ENCODE data around the gene MIER1. TPM values are rescaled to one million over a fixed set of nuclear protein-coding genes. Genes with fewer than 3 reads are reported as not detected.

MIER1 gene
- total RNA-seq, 1 experiment from 2014 or later = 33.7 TPM

GRCh38 chr1:66980745-66981367 lies 56.1 kb downstream of the MIER1 start:
- intact Hi-C loops (cut with micrococcal nuclease; ENCODE audit: unreplicated experiment) = no loop called here
- H3K36me3 ChIP-seq (ENCODE audit: control insufficient read depth, insufficient read depth, low read length) = peaks cover 65% of the 10 kb centered on the region

GRCh38 chr1:66981679-66982078 lies 56.9 kb downstream of the MIER1 start:
- no TSS peak for BruUV-seq (replicated peaks)
- Histone ChIP-seq H3K27me3 (ENCODE audit: control insufficient read depth, insufficient read depth, low read length) (no peaks in the 10 kb centered on the region), H3K36me3 (ENCODE audit: control insufficient read depth, insufficient read depth, low read length) (peaks cover 66% of the 10 kb centered on the region), H3K4me1 (ENCODE audit: control insufficient read depth, insufficient read depth, low read length) (peaks cover 9% of the 10 kb centered on the region; the same call in 1 of the 2 replicates), H3K4me3 (ENCODE audit: low read depth in 2 of 2, low read length in 2 of 2) (no peak overlapping the region; a peak in 1 of 4 replicates), H3K27ac (ENCODE audit: low read length) (no peak overlapping the region; the same call in 1 of the 2 replicates), H3K9me3 (ENCODE audit: control insufficient read depth, insufficient read depth, low read depth, low read length) (no peaks in the 10 kb centered on the region)
- in situ Hi-C loops (cut with HindIII; ENCODE audit: low pct_unique_long_range_greater_than_20kb, low sequenced_read_pairs) (no loop called here), intact Hi-C loops (cut with micrococcal nuclease; ENCODE audit: unreplicated experiment) (no loop called here)
- ATAC-seq = no peak
- ChIA-PET CTCF (interaction anchor here (0.6 kb wide), 1 partner anchor 267 kb away, joined by 8 read pairs; no protein-coding TSS in a partner anchor), POLR2A (no interaction called here)
- no peak for DNase-seq (ENCODE audit: low read depth, low spot score)
- TF ChIP-seq TCF7L2 (IDR thresholded peaks at IDR 0.05; ENCODE audit: low read depth, low read length) (no peak), REST (IDR thresholded peaks at IDR 0.05; ENCODE audit: insufficient read depth in 1 of 2, low read depth in 2 of 2, low read length in 1 of 2) (no peak), CTCF (IDR thresholded peaks at IDR 0.05) (no peak), POLR2AphosphoS5 (IDR thresholded peaks at IDR 0.05; ENCODE audit: low read depth, low read length) (no peak), SIN3A (IDR thresholded peaks at IDR 0.05; ENCODE audit: borderline replicate concordance, insufficient read depth, low read depth, low read length) (no peak)

More at GRCh38 chr1:66980745-66981367, 56.1 kb downstream of the MIER1 start:
- DNase-seq (ENCODE audit: low read depth, low spot score) (no peak), ATAC-seq (no peak)
- no TSS peak for BruUV-seq (replicated peaks)
- H3K4me1 ChIP-seq (ENCODE audit: control insufficient read depth, insufficient read depth, low read length) = peaks cover 9% of the 10 kb centered on the region; the same call in 1 of the 2 replicates
- TF ChIP-seq CTCF (IDR thresholded peaks at IDR 0.05) (no peak), SIN3A (IDR thresholded peaks at IDR 0.05; ENCODE audit: borderline replicate concordance, insufficient read depth, low read depth, low read length) (no peak), TCF7L2 (IDR thresholded peaks at IDR 0.05; ENCODE audit: low read depth, low read length) (no peak), REST (IDR thresholded peaks at IDR 0.05; ENCODE audit: insufficient read depth in 1 of 2, low read depth in 2 of 2, low read length in 1 of 2) (no peak), POLR2AphosphoS5 (IDR thresholded peaks at IDR 0.05; ENCODE audit: low read depth, low read length) (no peak)
- no peak overlapping the region; the same call in 1 of the 2 replicates for H3K27ac ChIP-seq (ENCODE audit: low read length)
- no peaks in the 10 kb centered on the region for H3K9me3 ChIP-seq (ENCODE audit: control insufficient read depth, insufficient read depth, low read depth, low read length)
- in situ Hi-C loops (cut with HindIII; ENCODE audit: low pct_unique_long_range_greater_than_20kb, low sequenced_read_pairs) = no loop called here
- no peak overlapping the region for H3K4me3 ChIP-seq (ENCODE audit: low read depth in 2 of 2, low read length in 2 of 2)
- H3K27me3 ChIP-seq (ENCODE audit: control insufficient read depth, insufficient read depth, low read length) = no peaks in the 10 kb centered on the region
- ChIA-PET CTCF (interaction anchor here (0.6 kb wide), 2 partner anchors 266 to 520 kb away, joined by 3 to 8 read pairs; no protein-coding TSS in a partner anchor), POLR2A (no interaction called here)
